GM12873 (cell line): ENCODE measurements around the gene WDR44.

Source experiments
- TF ChIP-seq, protein P1 (sequence below): IDR thresholded peaks from 2 replicates; pipeline ENCODE4 v1.5.1; 2012; ENCODE audit warnings: low read depth, mild to moderate bottlenecking, moderate library complexity, low read length, control low read depth; ENCODE audit not compliant: insufficient read depth; ENCODE audit errors: missing control alignments

WDR44 gene

DNA sequence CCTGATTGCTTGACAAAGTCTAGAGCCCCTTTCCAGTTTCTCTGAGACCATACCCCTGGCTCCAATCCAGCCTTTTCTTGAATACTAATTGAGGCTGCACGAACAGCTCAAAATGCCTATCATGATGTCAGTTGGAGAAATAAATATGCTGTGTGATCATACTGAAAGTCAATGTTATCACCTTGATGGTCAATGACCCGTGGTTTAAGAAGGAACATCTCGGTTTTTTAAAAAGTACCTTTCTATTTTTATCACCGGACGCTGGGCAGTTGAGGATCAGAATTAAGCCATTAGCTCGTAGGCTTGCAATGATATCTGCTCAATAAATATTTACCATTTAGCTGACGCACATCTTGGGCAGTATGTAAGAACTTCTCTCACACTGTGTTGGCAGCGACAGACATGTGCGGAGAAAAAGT lies 852 bp upstream of the WDR44 start:
- TF ChIP-seq, protein P1, sequence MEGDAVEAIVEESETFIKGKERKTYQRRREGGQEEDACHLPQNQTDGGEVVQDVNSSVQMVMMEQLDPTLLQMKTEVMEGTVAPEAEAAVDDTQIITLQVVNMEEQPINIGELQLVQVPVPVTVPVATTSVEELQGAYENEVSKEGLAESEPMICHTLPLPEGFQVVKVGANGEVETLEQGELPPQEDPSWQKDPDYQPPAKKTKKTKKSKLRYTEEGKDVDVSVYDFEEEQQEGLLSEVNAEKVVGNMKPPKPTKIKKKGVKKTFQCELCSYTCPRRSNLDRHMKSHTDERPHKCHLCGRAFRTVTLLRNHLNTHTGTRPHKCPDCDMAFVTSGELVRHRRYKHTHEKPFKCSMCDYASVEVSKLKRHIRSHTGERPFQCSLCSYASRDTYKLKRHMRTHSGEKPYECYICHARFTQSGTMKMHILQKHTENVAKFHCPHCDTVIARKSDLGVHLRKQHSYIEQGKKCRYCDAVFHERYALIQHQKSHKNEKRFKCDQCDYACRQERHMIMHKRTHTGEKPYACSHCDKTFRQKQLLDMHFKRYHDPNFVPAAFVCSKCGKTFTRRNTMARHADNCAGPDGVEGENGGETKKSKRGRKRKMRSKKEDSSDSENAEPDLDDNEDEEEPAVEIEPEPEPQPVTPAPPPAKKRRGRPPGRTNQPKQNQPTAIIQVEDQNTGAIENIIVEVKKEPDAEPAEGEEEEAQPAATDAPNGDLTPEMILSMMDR, result no peak

DNA sequence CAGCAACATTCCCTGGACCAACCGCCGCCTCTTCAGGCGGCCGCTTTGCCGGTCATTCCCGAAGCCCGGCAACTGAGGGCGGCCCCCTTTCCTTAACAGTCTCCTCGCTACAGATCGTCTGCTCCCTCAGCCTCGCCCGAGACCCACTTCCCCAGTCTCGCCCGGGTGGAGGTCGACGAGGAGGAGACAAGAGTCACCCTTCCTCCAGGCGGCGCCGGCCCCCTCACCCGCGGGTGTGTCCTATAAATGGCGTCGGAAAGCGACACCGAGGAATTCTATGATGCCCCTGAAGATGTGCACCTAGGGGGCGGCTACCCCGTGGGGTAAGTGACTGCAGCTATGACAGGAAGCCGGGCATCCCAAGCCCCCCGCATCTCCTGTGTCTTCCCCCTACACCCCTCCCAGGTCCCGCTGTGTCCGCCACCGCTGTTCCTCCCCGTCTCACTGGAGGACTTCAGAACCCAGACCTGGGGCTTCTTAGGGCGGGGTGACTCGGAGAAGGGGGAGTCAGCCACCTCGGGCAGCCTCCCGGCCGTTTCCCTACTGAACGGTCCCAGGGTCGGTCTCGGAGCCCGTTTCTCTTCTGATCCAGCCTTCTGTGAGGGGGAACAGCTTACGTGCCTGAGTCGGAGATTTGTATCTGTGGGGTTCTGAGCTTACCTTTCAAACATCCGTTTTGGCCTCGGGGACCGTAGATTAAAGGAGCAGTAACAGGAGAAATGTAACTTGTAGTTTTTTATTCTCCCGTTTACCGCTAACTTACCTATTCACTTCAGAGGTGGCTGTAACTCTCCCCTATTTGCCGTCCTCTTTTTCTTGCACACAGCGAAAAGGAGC lies 570 bp downstream of the WDR44 start:
- TF ChIP-seq, protein P1, result no peak

- TF ChIP-seq, protein P1, result no peak
These were observed 1.2 kb downstream of the WDR44 start for GRCh38 chrX:118347131-118347530.

- TF ChIP-seq, protein P1, result no peak
These were observed 1.8 kb downstream of the WDR44 start for GRCh38 chrX:118347736-118348135.

DNA sequence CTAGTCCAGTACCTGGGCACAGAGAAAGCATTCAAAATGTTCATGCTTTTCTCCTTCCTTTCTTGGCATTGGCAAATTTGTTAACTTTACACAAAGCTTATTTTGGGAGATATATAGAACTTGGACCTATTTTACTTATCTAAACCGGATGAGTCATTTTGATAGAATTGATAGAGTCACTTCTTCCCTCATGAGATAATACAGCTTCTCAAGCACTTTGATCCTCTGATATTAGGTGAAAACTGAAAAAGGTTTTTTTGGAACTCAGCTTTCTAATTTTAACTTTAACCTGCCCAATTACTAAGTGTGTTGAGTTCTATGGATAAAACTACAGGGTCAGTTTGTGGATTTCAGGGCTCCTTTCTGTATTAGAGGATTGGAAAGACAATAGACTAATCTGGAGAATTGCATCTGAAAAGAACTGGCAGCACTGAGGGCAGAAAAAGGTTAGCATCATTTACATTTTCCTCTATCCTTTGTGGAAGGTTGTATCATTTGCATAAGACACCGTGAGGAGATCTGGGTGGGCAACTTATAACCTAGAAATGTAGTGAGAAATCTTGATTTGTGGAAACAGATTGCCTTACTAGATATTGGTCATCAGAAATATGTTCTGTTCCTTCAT lies 2.4 kb downstream of the WDR44 start:
- TF ChIP-seq, protein P1, result no peak

DNA sequence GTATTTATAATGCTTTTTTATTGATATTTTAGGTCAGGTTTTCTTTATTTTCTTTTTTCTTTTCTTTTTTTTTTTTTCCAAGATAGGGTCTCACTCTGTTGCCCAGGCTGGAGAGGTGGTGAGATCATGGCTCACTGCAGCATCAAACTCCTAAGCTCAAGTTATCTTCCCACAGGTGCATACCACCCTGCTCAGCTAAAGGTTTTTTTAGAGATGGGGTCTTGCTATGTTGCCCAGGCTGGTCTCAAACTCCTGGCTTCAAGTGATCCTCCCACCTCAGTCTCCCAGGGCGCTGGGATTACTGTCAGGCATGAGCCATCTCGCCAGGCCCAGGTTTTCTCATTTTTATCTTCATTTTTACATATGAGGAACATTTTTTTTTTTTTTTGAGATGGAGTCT lies 3.3 kb downstream of the WDR44 start:
- TF ChIP-seq, protein P1, result no peak

DNA sequence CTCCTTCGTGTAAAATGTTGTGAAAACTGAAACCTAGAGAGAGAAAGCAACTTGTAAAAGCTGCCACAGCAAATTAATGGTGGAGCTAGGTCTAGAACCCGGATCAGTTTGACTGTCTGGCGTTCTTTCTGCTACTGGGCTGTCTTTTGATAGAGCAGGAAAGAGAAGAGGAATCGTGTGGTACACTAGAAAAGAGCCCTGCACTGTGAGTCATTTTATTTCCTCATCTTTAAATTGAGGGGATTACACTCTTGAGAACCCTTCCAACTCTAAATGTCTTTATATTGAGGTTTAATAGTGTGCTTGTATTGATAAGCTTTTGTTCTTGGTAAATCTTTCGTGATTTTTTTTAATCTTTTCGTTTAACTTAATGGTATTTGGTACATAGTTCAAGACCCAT lies 4.3 kb downstream of the WDR44 start:
- TF ChIP-seq, protein P1, result no peak
